ENCODE data around the gene DHRS4L2.

- TF ChIP-seq, protein P1, sequence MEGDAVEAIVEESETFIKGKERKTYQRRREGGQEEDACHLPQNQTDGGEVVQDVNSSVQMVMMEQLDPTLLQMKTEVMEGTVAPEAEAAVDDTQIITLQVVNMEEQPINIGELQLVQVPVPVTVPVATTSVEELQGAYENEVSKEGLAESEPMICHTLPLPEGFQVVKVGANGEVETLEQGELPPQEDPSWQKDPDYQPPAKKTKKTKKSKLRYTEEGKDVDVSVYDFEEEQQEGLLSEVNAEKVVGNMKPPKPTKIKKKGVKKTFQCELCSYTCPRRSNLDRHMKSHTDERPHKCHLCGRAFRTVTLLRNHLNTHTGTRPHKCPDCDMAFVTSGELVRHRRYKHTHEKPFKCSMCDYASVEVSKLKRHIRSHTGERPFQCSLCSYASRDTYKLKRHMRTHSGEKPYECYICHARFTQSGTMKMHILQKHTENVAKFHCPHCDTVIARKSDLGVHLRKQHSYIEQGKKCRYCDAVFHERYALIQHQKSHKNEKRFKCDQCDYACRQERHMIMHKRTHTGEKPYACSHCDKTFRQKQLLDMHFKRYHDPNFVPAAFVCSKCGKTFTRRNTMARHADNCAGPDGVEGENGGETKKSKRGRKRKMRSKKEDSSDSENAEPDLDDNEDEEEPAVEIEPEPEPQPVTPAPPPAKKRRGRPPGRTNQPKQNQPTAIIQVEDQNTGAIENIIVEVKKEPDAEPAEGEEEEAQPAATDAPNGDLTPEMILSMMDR (conservative IDR thresholded peaks at IDR 0.05), result peak; percentile 71
- TF ChIP-seq ZFX (IDR thresholded peaks at IDR 0.05), result no peak
Observed at GRCh38 chr14:24036169-24036962, 47.6 kb downstream of the DHRS4L2 start.
